GM19238 (cell line): Measurements from ENCODE around the gene NFATC3.

Source experiments
- DNase-seq: peaks from one replicate; pipeline ENCODE4 v3.0.0; 2011; ENCODE audit warnings: low spot score; ENCODE audit not compliant: insufficient read length

Gene NFATC3

DNA sequence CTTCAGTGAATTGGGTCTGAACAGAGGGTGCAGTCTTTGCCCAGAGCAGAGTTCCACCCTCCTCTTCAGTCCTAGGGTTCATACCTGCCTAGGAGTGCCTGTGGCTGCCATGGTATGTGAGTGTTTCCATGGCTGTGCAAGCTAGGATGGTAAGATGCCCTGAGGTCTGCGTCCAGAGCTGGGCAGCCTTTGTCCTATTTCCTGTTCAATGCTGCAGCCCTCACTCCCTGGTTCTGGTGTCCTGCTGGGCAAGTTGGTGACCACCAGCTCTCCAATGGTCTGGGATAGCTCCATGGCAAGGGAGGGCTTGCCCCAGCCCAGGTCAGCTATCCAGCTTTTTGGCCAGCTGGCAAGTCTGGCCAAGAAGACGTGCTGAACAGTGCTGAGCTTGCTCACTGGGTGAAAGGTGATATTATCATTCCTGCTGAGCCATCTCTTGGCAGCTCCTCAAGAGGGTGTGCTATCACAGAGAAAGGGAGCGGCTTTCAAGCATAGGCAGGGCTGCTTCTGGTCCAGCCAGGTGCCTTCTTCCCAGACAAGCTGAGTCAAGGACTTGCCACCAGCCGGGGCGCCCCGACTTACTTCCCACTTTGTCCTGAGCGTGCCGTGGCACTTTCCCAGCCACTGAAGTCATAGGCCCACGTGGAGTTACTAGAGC is 13.0 kb upstream of the NFATC3 start:
- no peak for DNase-seq

DNA sequence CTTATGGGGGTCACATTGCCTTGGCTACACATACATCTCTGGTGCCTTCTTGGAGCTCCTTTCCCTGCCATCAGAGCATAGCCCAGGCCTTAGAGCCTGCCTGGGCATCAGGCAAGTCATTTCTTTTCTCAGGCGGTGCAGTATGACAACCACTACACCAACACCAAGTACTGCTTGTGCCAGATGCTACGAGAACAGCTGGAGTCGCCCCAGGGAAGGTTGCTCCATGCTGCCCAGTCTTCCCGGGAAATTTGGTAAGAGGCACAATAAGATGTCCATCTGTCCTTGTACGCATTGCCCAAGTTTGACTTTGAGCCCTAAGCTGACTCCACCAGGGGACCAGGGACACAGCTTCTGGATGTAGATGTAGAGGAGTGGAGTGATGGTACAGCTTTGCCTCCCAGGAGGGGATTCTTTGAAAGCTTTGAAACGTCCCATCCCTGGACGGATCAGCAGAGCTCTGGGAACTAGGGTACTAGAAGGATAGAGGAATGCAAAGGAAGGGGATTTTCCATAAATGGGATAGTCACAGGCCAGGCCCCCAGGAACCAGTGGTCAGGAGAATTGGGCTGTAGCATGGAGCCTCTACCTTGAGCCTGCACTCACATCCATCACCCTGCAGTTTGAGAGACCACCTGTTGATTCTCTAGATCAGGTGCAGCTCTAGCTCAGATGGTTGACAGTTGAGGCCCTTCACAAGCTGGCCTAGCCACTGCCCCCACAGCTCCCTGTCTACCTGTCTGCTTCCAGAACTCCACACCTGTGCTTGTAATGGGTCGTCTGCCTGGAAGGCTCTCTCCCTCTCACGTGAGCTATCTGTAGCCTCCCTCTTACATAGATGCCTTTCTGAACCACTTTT is 11.0 kb upstream of the NFATC3 start:
- no peak for DNase-seq

- peak; percentile 72 for DNase-seq
Observed at GRCh38 chr16:68074850-68075555, 10.2 kb upstream of the NFATC3 start.

- no peak for DNase-seq
Observed at GRCh38 chr16:68075980-68076379, 9.2 kb upstream of the NFATC3 start.

- no peak for DNase-seq
Observed at GRCh38 chr16:68076560-68076959, 8.6 kb upstream of the NFATC3 start.

DNA sequence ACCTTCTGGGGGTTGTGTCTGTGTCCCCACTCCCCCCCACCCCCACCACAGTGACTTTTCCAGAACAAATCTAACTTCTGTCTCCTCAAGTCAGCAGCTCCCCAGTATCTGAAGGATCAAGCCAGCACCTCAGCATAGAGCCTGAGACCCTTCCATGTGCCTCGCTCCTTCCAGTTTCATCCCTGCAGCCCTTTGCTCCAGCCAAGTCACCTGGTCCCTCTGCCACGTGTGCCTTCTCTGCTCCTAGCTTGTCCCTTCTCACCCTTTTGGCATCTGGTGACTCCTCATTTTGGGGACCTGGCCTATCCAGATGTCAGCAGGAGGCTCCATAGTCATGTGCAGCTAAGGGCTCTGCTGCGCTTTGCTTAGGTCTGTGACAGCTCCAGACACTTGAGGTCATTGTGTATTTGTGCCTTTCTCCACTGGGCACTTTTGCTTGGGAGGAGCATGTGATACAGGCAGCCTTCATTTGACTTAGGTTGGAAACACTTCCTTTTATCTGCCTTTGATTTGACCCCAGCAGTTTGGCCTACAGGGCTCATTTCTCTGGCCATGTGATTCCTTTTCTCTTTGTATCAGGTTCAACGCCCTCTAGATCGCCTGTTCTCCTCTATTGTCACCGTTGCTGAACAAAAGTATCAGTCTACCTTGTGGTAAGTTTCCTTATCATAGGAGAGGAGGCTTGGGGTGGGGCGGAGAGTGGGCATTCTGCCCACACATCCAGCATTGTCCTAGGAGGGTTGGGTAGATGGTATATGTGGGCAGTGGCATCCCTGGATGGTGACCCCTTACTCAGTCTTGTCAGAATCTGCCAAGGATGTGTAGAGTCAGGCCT is 7.1 kb upstream of the NFATC3 start:
- no peak for DNase-seq

GRCh38 chr16:68078701-68079375 is 6.3 kb upstream of the NFATC3 start:
- no peak for DNase-seq

DNA sequence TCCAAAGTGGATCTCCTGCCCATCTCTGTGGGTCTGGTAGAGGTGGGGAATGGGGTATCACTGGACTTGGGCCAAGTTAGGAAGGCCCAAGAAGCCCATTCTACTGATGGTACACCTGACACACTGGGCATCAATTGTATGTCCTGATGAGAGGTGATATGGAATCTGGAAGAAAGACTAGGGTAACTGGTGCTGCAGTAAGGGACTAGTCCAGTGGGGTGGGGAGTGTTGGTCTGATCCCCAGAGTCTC is 5.9 kb upstream of the NFATC3 start:
- no peak for DNase-seq

DNA sequence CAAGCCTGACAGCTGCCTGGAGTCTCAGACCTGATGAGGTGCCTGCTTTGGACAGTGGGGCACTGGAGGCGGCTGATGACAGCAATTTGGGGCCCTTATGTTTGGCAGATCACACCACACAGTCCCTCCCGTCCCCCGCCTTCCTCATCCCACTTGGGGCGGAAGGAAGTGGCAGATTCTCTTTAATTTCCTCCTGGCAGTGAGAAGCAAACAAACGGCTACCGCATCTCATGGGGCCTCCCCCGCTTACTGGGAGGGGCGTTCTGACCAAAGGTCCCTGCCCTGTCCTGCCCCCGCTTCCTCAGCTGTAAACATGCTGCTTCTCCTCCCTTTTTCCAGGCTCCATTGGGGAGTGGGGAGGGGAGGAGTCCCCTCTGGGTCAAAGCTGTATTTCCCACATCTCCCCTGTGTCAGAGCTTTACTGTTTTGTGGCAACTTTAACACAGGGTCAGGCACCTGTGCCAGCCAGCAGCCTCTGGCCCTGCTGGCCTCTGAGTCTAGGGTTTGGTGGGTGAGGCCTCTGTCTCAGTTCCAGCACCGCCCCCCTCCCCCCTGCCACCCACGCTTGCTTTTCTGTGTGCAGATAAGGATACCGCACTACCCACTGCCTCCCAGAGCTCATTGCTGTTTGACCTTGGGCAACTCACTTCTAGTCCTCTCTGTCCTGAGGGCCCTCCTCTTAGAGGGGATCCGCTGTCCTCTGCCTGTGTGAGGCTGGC is 5.4 kb upstream of the NFATC3 start:
- DNase-seq: no peak

GRCh38 chr16:68081861-68082628 is 3.1 kb upstream of the NFATC3 start:
- no peak for DNase-seq

DNA sequence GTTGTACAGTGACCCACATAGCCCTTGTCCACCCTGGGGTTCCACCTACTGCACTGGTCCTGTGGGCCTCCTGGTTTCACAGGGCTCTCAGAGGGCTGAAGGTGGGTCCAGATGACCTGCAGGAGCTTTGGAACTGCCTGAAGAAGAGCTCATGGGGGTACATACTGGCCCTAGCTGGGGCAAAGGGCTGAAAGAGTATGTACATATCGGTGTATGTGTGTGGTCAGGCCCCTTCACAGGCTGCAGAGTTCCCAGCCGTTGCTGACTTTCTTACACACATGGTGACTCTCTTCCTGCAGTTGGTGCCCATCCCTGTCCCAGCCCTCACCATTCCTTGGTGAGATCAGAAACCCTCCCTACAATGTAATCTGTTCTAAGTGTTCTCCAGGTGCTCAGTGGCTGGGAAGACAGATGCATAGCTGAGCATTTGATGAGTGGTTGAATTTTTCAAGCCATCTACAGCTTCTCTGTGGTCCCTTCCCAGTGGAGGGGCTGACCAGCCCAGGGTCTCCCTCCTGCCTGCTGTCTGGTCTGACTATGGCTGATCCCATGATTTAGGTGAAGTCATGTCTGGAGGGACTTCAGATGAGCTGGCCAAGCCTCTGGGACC is 2.4 kb upstream of the NFATC3 start:
- no peak for DNase-seq

DNA sequence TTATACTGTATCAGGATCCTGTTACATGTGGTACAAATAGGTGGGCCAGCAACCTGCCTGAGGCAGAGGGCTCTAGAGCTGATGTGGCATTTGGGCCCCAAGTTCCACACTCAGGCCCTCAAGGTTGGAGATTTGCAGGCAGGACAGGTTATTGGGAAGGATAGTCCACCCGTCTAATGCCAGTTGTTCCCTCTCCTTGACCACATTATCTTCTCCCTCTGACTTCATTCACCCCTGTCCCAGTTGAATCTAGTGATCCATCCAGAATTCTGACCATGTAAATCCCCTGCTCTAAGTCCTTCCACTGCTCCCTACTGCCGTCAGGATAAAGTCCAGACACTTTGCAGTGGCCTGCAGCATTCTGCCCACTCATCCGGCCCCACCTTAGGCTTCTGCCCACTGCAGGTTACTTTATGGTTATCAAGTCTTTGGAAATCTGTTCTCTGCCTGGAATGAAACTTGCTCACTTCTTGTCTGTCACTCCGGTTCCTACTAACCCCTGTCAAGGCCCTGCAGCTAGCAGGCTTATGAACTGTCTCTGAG is 1.9 kb upstream of the NFATC3 start:
- no peak for DNase-seq

DNA sequence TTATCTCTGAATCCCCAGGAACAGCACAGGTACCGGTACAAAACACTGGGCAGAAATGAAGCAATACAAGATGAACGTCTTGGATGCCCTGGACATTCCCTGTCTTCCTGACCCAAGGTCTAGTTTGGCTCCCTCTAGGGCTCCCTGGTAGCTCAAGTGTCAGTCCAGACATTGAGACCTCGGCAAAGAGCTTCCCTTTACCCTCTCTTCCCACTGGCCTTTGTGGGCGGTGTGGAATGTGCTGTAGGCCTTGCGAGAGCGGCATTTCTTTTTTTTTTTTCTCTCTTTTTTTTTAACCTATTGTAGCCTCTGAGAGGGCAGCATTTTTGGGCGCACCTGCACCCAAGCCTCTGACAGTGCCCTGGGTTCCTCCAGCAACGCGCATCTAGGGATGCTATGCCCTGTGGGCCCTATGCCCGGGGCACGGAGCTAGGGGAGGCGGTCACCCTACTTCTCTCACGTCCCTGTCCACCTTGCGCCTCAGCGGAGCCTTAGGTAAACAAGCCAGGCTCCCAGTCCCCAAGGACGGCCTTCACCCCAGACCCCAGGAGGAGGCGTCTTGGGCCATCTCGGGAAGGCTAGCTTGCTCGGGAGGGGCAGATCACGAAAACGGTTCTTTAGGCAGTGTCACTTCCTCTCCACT is 1.2 kb upstream of the NFATC3 start:
- DNase-seq: no peak

DNA sequence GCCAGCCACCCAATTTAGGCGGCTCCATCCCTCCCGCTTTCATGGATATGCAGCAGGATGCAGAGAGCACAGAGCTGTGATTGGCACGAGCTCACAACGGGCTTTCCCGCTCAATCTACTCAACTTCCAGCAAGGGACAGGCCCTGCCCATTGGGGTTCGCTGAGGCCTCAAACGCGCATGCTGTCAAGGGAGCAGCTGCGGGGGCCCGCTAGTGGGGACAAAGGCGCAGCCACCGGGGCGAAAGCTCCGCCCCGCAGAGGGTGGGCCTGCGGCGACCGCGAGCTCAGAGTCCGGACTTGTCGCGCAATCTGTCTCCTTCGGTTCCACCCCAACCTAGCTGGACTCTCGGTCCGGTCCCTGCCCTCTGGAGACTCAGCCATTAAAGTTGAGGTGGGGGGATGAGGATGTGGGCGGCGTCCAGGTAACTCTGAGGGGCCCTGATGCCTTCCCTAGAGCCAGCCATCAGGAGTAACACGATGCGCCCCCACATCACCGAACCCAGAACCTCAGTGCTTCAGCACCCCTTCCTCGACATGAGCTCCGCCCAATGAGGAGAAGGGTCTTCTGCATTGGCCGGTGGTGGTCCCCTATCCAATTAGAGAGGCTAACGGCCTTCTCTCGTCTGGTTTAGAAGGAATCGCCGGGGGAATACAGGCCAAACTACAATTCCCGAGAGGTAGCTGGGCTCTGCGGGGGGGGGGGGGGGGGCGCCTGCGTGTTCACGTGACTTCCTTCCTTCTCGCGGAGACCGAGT is 489 bp upstream of the NFATC3 start:
- DNase-seq: peak; percentile 85

DNA sequence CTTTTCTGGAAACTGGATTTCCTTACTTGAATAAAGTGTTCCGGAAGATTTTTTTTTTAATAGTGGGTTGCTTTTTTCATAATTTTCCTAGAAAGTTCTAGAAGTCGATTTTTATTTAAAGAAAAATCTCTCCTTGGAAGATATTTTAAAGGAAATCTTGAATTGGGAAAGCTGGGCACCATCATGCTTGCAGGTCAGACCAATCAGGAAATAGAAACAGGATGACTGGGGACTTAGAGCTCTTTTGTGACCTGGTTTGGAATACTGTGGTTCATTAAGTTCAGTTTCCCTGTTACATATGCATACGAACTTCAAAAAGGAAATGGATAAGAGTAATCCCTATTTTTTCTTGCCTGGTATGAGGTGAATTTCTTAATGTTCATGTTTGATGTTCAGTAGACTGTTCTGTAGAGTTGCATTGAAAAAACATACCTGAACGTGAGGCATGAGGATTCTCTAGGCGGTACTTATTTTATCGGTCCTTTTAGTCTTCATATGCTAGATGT is 1.2 kb downstream of the NFATC3 start:
- DNase-seq: no peak

DNA sequence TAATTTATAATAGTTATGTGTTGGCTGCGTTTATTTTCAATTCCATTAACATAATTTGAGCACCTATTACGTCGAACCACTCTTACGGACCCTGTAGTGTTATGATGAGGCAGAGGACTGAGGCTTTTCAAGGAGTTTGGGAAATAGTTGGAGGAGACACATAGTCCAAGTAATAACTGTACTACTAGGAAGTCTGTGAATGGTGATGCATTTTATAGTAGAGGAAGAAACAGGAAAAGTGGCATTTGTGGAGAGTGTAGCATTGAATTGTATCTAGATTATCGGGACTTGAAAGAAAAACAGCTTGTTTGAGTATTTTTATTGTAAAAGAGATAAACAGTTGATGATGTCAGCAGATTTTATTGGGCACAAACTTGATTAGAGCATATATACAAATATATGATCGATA is 1.7 kb downstream of the NFATC3 start:
- DNase-seq: no peak

DNA sequence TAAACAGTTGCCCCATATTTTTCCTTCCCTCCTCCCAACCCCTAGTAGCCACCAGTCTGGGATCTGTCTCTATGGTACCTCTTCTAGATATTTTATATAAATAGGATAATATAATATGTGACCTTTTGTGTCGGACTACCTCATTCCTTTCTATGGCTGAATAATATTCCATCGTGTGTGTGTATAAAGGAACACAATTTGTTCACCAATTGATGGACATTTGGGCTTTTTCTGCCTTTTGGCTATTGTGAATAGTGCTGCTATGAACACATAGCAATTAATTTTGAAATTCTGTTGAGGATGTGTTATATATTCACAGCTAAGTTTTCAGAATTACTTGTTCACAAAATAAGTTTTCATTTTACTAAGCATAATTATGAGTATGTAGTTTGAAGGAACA is 2.5 kb downstream of the NFATC3 start:
- no peak for DNase-seq
